Calu3 (cell line): ENCODE data around the gene COX4I1. TPM values are rescaled to one million over a fixed set of nuclear protein-coding genes. Genes with fewer than 3 reads are reported as not detected.

Experiments used
- BruUV-seq: library from RNA; stranded (reverse); fragments of 400-500 nt; replicated peaks from 2 replicates; lab custom pipeline; 2021; lab: Mats Ljungman, UMichigan
- CTCF ChIA-PET: fragments of 300-600 bp; sonication (Branson Sonifier 250); formaldehyde crosslinking; loops from one replicate; lab custom pipeline; 2022; ENCODE audit warnings: antibody characterized with exemption; lab: Charles Lee
- DNase-seq: peaks from one replicate; pipeline ENCODE4 v3.0.0; 2022
- H3K27ac Mint-ChIP-seq: one replicate; pipeline ENCODE4 v1.8.0; 2022; ENCODE audit warnings: mixed read lengths; ENCODE audit not compliant: unreplicated experiment
- H3K27me3 Mint-ChIP-seq: one replicate; pipeline ENCODE4 v1.8.0; 2022; ENCODE audit warnings: mixed read lengths; ENCODE audit not compliant: unreplicated experiment
- H3K36me3 Mint-ChIP-seq: one replicate; pipeline ENCODE4 v1.8.0; 2022; ENCODE audit warnings: mild to moderate bottlenecking, moderate library complexity, mixed read lengths; ENCODE audit not compliant: insufficient read depth, unreplicated experiment
- H3K4me1 Mint-ChIP-seq: one replicate; pipeline ENCODE4 v1.8.0; 2022; ENCODE audit warnings: mild to moderate bottlenecking, low read depth, mixed read lengths; ENCODE audit not compliant: unreplicated experiment
- H3K4me3 Mint-ChIP-seq: one replicate; pipeline ENCODE4 v1.8.0; 2022; ENCODE audit warnings: mild to moderate bottlenecking, low read depth, moderate library complexity, mixed read lengths; ENCODE audit not compliant: unreplicated experiment
- H3K9me3 Mint-ChIP-seq: one replicate; pipeline ENCODE4 v1.8.0; 2022; ENCODE audit warnings: low read depth, mixed read lengths; ENCODE audit not compliant: unreplicated experiment
- CTCF ChIP-seq: fragments of 200-600 bp; IDR thresholded peaks from one replicate; pipeline ENCODE4 v1.8.0; 2022; ENCODE audit warnings: antibody characterized with exemption; ENCODE audit not compliant: unreplicated experiment
- intact Hi-C: fragments of 100-400 bp; cut with micrococcal nuclease; formaldehyde crosslinking; loops from one replicate; pipeline ENCODE4 v1.10.0; 2022; ENCODE audit not compliant: unreplicated experiment
- total RNA-seq: library from RNA; stranded (reverse); gene quantifications from 2 replicates; pipeline ENCODE4 v1.2.3, GENCODE V29; 2022

The COX4I1 gene
- total RNA-seq, 1 experiment from 2014 or later: 639 TPM

- CTCF ChIA-PET: no interaction called here
- DNase-seq: no peak
- Mint-ChIP-seq H3K9me3 (peaks cover 4% of the 10 kb centered on the region), H3K36me3 (no peaks in the 10 kb centered on the region), H3K4me1 (no peaks in the 10 kb centered on the region), H3K4me3 (no peak overlapping the region), H3K27me3 (peaks cover 89% of the 10 kb centered on the region), H3K27ac (no peak overlapping the region)
- TF ChIP-seq CTCF: no peak
- intact Hi-C loops: no loop called here
- no TSS peak for BruUV-seq
These were observed 31.3 kb downstream of the COX4I1 start for GRCh38 chr16:85830821-85831220.

GRCh38 chr16:85832570-85833218 is 33.2 kb downstream of the COX4I1 start:
- H3K36me3 Mint-ChIP-seq: peaks cover 4% of the 10 kb centered on the region

GRCh38 chr16:85833219-85833920 is 33.9 kb downstream of the COX4I1 start:
- CTCF ChIA-PET: no interaction called here
- Mint-ChIP-seq H3K27me3 (peaks cover 95% of the 10 kb centered on the region), H3K4me1 (no peaks in the 10 kb centered on the region), H3K4me3 (no peak overlapping the region), H3K27ac (no peak overlapping the region), H3K36me3 (peaks cover 4% of the 10 kb centered on the region), H3K9me3 (peaks cover 4% of the 10 kb centered on the region)
- intact Hi-C loops: no loop called here
- no peak for TF ChIP-seq CTCF
- no peak for DNase-seq
- no TSS peak for BruUV-seq

More at GRCh38 chr16:85832570-85833218, 33.2 kb downstream of the COX4I1 start:
- peaks cover 4% of the 10 kb centered on the region for H3K9me3 Mint-ChIP-seq
- no peak for DNase-seq
- no peak for TF ChIP-seq CTCF
- H3K27me3 Mint-ChIP-seq: peaks cover 94% of the 10 kb centered on the region
- intact Hi-C loops: no loop called here
- no peak overlapping the region for H3K4me3 Mint-ChIP-seq
- no TSS peak for BruUV-seq
- H3K27ac Mint-ChIP-seq: no peak overlapping the region
- CTCF ChIA-PET: no interaction called here
- H3K4me1 Mint-ChIP-seq: no peaks in the 10 kb centered on the region

- TF ChIP-seq CTCF: no peak
- no peak overlapping the region for H3K4me3 Mint-ChIP-seq
- CTCF ChIA-PET: interaction anchor here (0.8 to 1.5 kb wide), 3 partner anchors 14 to 22 kb away, joined by 3 to 5 read pairs (median 5); no protein-coding TSS in a partner anchor
- H3K9me3 Mint-ChIP-seq: peaks cover 4% of the 10 kb centered on the region
- H3K27ac Mint-ChIP-seq: no peak overlapping the region
- DNase-seq: no peak
- no peaks in the 10 kb centered on the region for H3K4me1 Mint-ChIP-seq
- H3K36me3 Mint-ChIP-seq: peaks cover 4% of the 10 kb centered on the region
- intact Hi-C loops: no loop called here
- H3K27me3 Mint-ChIP-seq: peaks cover 96% of the 10 kb centered on the region
- BruUV-seq: no TSS peak
These were observed 35.2 kb downstream of the COX4I1 start for GRCh38 chr16:85834741-85835140.
